Left ventricle myocardium superior (tissue), 1 donor: ENCODE measurements around the gene PLPPR5. TPM values are rescaled to one million over a fixed set of nuclear protein-coding genes. Genes with fewer than 3 reads are reported as not detected.

Experiments
- ATAC-seq: fragments of 200-7000 bp; cut with Tn5 transposase; one replicate; pipeline ENCODE4 v1.9.1; 2020; ENCODE audit warnings: mild to moderate bottlenecking, moderate library complexity
- DNase-seq: peaks from one replicate; pipeline ENCODE4 v3.0.0-alpha.2; 2020
- intact Hi-C: fragments of 100-400 bp; cut with micrococcal nuclease; formaldehyde crosslinking; loops from one replicate; pipeline ENCODE4 v1.11.0; 2022
- total RNA-seq: library from RNA; stranded (reverse); fragmentation: NEBNext Ultra II Directional; extraction: Animal tissue kit (Norgen Biotek cat#: 25700); gene quantifications from one replicate; pipeline ENCODE4 v1.2.1, GENCODE V29; 2021
- donor health status: DM: no; HTN: yes; CAD: no; lungs with severe emphysema.

PLPPR5 gene
- total RNA-seq, 1 donor from 2014 or later: not detected

GRCh38 chr1:98923667-98924066 is 81.0 kb downstream of the PLPPR5 start:
- ATAC-seq (no peak), DNase-seq (no peak)
- intact Hi-C loops: no loop called here

GRCh38 chr1:98921817-98922216 is 82.8 kb downstream of the PLPPR5 start:
- intact Hi-C loops: no loop called here
- ATAC-seq: no peak

DNA sequence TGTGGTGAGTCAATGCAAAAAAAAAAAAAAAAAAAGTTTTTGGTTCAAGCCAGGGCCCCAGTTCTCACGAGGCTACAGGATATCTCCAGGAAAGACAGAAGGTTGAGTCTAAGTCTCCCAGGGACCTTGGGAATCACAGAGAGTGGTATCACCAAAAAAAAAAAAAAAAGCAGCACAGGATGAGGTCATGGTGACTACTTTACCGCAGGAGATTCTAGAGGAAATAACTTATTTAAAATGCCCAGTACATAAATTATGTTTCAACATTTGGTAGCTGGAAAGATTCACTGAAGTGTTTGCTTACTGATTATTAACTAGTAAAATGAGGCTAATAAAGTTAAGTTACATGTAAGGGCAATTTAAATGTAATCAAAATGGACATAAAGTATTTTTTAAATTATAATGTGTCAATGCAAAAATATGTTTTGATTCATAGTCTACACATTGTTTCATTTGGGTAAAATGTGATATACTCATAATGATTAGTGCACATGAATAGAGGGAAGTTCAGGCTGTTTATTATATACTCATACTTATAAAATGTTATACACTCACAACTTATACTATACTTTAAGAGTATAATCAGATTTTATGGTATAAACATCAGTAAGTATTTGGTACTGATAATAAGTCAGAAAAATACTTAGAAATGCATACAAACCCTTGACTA is 84.1 kb downstream of the PLPPR5 start:
- no peak for ATAC-seq
- no peak for DNase-seq
- intact Hi-C loops: no loop called here

More at GRCh38 chr1:98921817-98922216, 82.8 kb downstream of the PLPPR5 start:
- no peak for DNase-seq

GRCh38 chr1:98919652-98920051 is 85.0 kb downstream of the PLPPR5 start:
- ATAC-seq: no peak
- intact Hi-C loops: no loop called here
- DNase-seq: no peak

DNA sequence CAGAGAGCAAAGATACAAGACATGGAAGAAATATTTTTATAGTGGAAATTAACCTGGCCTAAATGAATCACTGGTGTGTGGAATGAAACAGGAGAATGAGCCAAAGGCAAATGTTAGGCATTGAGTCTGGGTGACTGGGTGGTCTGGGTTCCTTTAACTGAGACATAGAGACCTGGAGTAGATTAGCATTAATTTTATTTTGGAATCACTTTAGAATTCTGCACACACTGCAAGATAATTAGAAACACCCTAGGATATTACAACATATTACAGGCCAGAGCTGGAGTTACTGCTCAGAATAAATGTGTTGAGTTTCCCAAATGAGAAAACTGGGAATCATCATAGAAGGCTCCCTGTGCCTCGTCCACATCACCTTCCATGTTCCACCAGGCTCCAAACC is 85.5 kb downstream of the PLPPR5 start:
- DNase-seq (no peak), ATAC-seq (no peak)
- intact Hi-C loops: no loop called here

- ATAC-seq (no peak), DNase-seq (no peak)
- intact Hi-C loops: no loop called here
These were observed 90.1 kb downstream of the PLPPR5 start for GRCh38 chr1:98914547-98914946.

DNA sequence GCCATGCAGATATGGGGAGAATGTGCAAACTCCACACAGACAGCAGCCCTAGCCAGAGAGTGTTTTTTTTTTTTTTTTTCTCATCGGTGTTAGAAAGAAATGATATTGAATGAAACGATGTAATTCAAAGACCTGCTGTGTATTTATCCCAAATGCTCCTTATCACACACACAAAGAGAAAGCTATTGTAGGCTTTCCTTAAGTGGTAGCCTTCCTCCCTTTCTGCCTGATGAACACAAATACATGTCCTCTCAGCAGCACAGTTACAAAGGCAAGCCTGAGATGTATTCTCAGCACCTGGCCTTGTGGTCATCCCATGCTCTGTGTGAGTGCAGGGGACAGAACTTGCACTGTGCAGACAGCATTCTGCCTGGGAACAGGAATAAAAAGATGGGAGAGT is 93.8 kb downstream of the PLPPR5 start:
- ATAC-seq (no peak), DNase-seq (no peak)
- intact Hi-C loops: no loop called here

GRCh38 chr1:98908980-98909379 is 95.7 kb downstream of the PLPPR5 start:
- no peak for DNase-seq
- intact Hi-C loops: no loop called here
- no peak for ATAC-seq

- DNase-seq (no peak), ATAC-seq (no peak)
- intact Hi-C loops: no loop called here
These were observed 97.9 kb downstream of the PLPPR5 start for GRCh38 chr1:98906809-98907208.

DNA sequence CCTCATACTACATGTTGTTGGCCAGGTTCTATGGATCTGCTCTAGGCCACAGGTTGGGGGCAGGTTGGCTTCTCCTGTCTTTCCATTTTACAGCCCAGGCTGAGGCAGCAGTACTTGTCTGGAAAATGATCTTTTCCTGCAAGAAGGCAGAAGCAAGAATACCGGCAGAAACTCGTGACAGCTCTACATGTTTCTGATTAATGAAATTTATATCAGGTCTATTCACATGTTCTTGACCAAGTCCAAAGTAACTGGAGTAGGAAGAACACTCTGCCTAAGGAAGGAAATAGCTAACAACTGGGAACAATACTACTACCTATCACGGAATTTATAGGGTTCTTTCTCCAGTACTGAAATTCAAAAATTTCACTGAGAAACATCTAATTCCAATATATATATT is 98.3 kb downstream of the PLPPR5 start:
- no peak for DNase-seq
- intact Hi-C loops: no loop called here
- ATAC-seq: no peak

DNA sequence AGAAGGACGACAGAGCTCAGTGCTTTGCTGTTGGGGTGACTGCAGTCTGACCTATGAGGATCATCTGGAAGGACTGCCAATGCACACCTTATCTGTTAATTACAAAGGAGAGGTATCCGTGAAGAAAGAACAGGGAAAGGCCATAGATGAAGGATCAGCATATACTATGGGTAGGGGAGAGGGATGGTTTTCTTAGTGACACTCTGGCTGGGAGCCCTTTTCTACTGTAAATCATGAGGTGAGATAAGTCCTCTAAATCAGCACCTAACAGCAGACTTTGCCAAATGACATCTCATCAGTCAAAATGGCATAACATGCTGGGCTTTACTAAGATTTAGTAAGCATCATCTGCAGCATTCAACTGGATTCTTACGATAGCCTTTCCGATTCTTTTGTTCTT is 100.0 kb downstream of the PLPPR5 start:
- DNase-seq (no peak), ATAC-seq (no peak)
- intact Hi-C loops: no loop called here

- intact Hi-C loops: no loop called here
- no peak for DNase-seq
- no peak for ATAC-seq
These were observed 100.9 kb downstream of the PLPPR5 start for GRCh38 chr1:98903726-98904125.

DNA sequence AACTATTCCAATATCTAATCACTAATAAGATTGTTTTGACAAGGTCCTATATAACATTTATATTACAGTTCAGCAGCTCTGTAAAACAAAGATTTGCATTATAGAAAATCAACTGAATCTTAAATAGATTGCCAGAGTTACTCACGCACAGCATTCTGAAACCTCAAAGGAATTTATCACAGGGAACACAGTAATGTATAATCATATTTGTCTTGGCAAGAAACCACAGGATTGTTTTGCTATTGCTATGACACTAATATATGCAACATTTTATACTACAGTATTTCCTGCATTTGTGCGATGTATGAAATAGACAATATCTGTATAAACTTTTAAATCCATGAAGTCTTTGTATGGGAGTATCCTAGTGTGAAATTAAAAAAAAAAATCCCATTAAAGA is 101.4 kb downstream of the PLPPR5 start:
- no peak for DNase-seq
- no peak for ATAC-seq
- intact Hi-C loops: no loop called here

- intact Hi-C loops: no loop called here
- ATAC-seq: no peak
- no peak for DNase-seq
These were observed 105.7 kb downstream of the PLPPR5 start for GRCh38 chr1:98898940-98899339.

DNA sequence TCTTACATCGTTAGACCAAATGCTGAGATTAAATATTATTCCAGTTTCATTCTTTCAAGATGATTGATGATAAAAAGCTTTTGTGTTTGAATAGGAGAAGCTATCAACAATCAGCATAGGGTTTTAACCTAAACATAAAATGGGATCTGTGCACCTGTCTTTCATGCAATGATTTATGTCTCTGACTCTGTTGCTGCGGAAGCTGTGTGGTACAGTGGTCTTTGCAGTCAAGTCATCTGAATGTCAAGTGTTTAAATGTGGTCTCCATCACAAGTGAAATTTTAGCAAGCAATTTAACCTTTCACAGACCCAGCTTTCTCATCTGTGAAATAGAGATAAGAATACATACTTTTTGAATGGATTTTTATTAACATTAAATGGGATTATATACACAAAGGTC is 107.2 kb downstream of the PLPPR5 start:
- no peak for ATAC-seq
- no peak for DNase-seq
- intact Hi-C loops: no loop called here

DNA sequence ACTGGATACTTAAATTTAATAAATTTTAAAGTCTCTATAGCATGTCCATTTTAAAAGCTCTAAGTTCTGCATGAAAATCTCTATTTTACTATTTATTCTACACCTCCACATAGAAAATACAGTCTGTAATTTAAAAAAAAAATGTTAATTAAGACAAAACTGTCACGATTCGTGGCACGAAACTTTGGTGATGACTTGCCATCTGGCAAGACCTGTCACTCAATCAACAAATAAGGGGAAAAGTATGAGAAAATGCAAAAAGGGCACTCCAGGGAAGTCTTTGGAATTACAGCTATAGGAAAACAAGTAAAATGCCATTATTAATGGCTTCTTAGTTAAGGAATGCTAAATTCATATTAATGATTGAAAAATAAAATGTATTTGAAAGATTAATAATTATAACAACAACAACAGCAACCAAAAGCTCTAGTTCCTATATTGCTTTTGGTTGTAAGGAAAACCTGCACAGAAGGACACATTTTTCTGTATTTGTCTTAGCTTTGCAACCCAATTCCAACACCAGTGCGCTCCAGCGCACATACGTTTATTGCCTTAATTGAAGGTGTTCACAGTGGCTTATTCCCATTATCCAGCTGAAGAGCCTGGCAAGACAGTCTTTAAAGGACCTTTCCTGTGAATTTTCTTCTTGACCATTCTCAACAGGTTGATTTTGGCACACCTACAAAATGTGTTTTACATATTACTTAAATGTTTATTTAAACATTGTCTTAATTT is 107.8 kb downstream of the PLPPR5 start:
- intact Hi-C loops: no loop called here
- DNase-seq (no peak), ATAC-seq (no peak)

GRCh38 chr1:98893371-98893770 is 111.3 kb downstream of the PLPPR5 start:
- intact Hi-C loops: no loop called here
- DNase-seq (no peak), ATAC-seq (no peak)

DNA sequence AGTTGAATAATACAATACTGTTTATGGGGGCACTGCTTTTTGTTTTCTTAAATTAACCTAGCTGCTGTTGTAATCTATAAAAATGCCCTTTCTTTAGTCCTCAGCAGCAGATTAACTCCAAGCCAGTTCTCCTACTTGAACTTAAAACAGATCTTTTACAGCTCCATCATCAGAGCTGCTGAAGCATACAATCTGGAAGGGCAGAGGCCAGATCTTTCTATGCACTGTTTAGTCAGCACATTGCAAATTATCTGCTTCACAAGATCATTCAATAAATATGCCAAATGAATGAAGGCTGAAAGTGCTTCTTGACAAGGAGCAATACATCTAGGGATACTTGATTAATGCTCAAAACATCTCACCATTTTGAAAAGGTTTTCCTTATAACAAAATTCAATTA is 115.8 kb downstream of the PLPPR5 start:
- ATAC-seq (no peak), DNase-seq (no peak)
- intact Hi-C loops: no loop called here

DNA sequence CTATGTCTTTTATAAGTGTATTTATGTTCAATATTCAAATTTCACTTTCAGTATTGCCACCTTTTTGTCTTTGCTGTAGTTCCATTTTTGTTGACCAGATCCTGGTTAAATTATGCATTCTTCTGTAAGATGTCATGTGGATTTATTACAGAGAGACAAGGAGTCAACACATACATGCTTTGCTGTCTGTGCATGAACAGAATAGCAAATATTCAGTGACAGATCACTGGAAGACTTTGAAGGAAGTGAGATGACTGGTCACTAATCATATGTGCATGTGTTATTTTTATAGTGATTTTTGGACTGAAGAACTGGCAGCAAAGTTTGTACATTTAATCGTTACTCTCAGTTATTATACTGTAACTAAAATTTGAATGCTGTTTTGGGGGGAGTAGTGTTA is 117.2 kb downstream of the PLPPR5 start:
- intact Hi-C loops: no loop called here
- DNase-seq (no peak), ATAC-seq (no peak)

- intact Hi-C loops: no loop called here
- ATAC-seq (no peak), DNase-seq (no peak)
These were observed 119.8 kb downstream of the PLPPR5 start for GRCh38 chr1:98884864-98885263.

DNA sequence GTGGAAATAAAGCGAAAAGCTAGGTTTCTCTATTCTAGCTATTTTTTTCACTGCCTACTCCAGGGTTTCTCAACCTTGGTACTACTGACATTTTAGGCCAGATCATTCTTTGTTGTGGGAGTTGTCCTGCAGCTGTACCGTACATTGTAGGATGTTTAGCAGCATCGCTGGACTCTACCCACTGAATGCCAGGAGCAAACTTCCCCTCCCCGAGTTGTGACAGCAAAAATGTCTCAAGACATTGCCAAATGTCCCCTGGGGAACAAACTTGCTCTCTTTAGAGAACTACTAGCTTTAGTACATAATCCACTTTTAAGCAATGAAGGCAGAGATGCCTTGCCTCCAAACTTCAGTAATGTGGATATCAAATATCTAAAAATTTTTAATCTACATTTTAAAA is 122.8 kb downstream of the PLPPR5 start:
- intact Hi-C loops: no loop called here
- DNase-seq (no peak), ATAC-seq (no peak)
